Measurements from ENCODE around the gene SLA2. TPM values are rescaled to one million over a fixed set of nuclear protein-coding genes. Genes with fewer than 3 reads are reported as not detected.
"Not testable (repeated sequence)": the region's sequence is repeated elsewhere in the genome, so short reads cannot be mapped to it uniquely, and the experiment has no call there.

SLA2 gene
- total RNA-seq (2021): not detected in 2 replicates
- percentile 18 among the genes with signal in this experiment for Bru-seq, nascent RNA
- percentile 21 among the genes with signal in this experiment for BruChase-seq, experiment 1, labeled RNA remaining after a 2-hour chase
- percentile 16 among the genes with signal in this experiment for BruChase-seq, experiment 2, labeled RNA remaining after a 6-hour chase
- long read RNA-seq: 0 reads

DNA sequence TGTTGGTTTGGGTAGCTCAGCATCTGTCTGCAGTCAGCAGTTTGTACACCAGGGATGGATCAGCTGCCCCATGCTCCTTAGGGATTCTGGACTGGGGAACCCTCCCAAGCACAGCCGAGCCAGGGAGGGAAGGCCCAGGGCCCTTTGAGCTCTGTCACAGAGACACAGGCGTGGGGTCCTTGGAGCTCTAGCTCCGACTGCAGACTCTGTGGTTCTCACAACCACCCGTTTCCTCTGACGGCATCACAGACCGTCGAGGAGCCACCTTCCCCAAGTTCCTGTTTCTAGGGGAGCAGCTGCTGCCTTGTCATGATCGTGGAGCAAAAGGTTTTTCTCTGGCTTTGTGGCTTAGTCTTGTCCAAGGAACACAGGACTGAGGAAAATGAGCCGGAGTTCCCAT lies at the start of gene SLA2:
Gene SLA2, minus strand, starts transcription at position 199 of the 400 bp plus-strand sequence. CDS start 4,861 bp downstream, outside the sequence.
- intact Hi-C loops (cut with micrococcal nuclease; ENCODE audit: unreplicated experiment): no loop called here
- no peak within 1 kb of the TSS for H3K27ac ChIP-seq
- POLR2A ChIA-PET (ENCODE audit: unreplicated experiment): no interaction called here
- no peak for TF ChIP-seq EZH2 (IDR thresholded peaks at IDR 0.05; ENCODE audit: low read depth)
- H4K20me1 ChIP-seq (ENCODE audit: insufficient read depth): no peaks in the 10 kb centered on the region
- H3K4me3 ChIP-seq: no peak within 1 kb of the TSS
- no peak within 1 kb of the TSS for H2AFZ ChIP-seq
- H3K9me2 ChIP-seq (ENCODE audit: insufficient read depth): no peaks in the 10 kb centered on the region
- H3K4me2 ChIP-seq: no peak within 1 kb of the TSS
- H3K9me3 ChIP-seq (ENCODE audit: insufficient read depth, low read depth): no peaks in the 10 kb centered on the region
- no peak for DNase-seq
- H3K79me2 ChIP-seq (ENCODE audit: low read depth): no peaks in the 10 kb centered on the region
- H3K4me1 ChIP-seq (replicated peaks; ENCODE audit: insufficient read depth): peaks cover 7% of the 10 kb centered on the region; the same call in 1 of the 2 replicates
- no peaks in the 10 kb centered on the region for H3K27me3 ChIP-seq (ENCODE audit: insufficient read depth, low read depth)
- no peaks in the 10 kb centered on the region for H3K36me3 ChIP-seq (ENCODE audit: low read depth)
- peaks cover 3% of the 10 kb centered on the region; the same call in 1 of the 2 replicates for H3F3A ChIP-seq (ENCODE audit: insufficient read depth, low read depth)
- no TSS peak for BruUV-seq (replicated peaks)
- CTCF ChIA-PET: no interaction called here

GRCh38 chr20:36695467-36695866 lies 49.5 kb upstream of the SLA2 start:
- H3K27ac ChIP-seq; intact Hi-C loops (cut with micrococcal nuclease; ENCODE audit: unreplicated experiment); BruUV-seq (replicated peaks); H3K4me2 ChIP-seq; H2AFZ ChIP-seq; H3K9me2 ChIP-seq (ENCODE audit: insufficient read depth); DNase-seq; POLR2A ChIA-PET (ENCODE audit: unreplicated experiment); H3K27me3 ChIP-seq (ENCODE audit: insufficient read depth, low read depth); H3K79me2 ChIP-seq (ENCODE audit: low read depth); H3K36me3 ChIP-seq (ENCODE audit: low read depth); H4K20me1 ChIP-seq (ENCODE audit: insufficient read depth); H3K4me3 ChIP-seq; H3K9me3 ChIP-seq (ENCODE audit: insufficient read depth, low read depth); H3F3A ChIP-seq (ENCODE audit: insufficient read depth, low read depth); H3K4me1 ChIP-seq (replicated peaks; ENCODE audit: insufficient read depth): not testable (repeated sequence)
- CTCF ChIA-PET: interaction anchor here (0.6 kb wide), 1 partner anchor 424 kb away, joined by 3 read pairs; no protein-coding TSS in a partner anchor

DNA sequence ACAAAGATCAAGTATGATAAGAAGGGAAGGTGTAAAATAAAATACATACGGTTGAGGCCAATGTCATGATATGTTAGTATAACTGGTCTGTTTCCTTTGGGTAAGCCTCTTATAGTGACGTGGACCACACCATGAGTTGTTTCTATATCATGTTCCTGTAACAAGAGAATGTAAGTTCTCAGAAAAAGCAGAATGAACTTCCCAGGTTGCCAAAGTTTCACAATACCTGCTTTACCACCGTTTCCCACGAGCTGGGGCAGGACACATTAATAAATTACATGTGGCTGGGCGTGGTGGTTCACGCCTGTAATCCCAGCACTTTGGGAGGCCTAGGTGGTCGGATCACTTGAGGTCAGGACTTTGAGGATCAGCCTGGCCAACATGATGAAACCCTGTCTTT lies 42.6 kb upstream of the SLA2 start:
- Histone ChIP-seq H3K4me2 (no peak overlapping the region), H2AFZ (no peak overlapping the region), H3K27me3 (ENCODE audit: insufficient read depth, low read depth) (no peaks in the 10 kb centered on the region), H3F3A (ENCODE audit: insufficient read depth, low read depth) (no peaks in the 10 kb centered on the region), H3K9me2 (ENCODE audit: insufficient read depth) (no peaks in the 10 kb centered on the region), H3K36me3 (ENCODE audit: low read depth) (no peaks in the 10 kb centered on the region), H4K20me1 (ENCODE audit: insufficient read depth) (no peaks in the 10 kb centered on the region), H3K9me3 (ENCODE audit: insufficient read depth, low read depth) (no peaks in the 10 kb centered on the region), H3K4me3 (no peak overlapping the region), H3K79me2 (ENCODE audit: low read depth) (no peaks in the 10 kb centered on the region), H3K27ac (no peak overlapping the region), H3K4me1 (replicated peaks; ENCODE audit: insufficient read depth) (no peaks in the 10 kb centered on the region)
- no peak for DNase-seq
- no TSS peak for BruUV-seq (replicated peaks)
- ChIA-PET CTCF (no interaction called here), POLR2A (ENCODE audit: unreplicated experiment) (interaction anchor here (0.6 kb wide), 1 partner anchor 249 kb away, joined by 4 read pairs; no protein-coding TSS in a partner anchor)
- no peak for TF ChIP-seq EZH2 (IDR thresholded peaks at IDR 0.05; ENCODE audit: low read depth)
- TF ChIP-seq, protein P1, sequence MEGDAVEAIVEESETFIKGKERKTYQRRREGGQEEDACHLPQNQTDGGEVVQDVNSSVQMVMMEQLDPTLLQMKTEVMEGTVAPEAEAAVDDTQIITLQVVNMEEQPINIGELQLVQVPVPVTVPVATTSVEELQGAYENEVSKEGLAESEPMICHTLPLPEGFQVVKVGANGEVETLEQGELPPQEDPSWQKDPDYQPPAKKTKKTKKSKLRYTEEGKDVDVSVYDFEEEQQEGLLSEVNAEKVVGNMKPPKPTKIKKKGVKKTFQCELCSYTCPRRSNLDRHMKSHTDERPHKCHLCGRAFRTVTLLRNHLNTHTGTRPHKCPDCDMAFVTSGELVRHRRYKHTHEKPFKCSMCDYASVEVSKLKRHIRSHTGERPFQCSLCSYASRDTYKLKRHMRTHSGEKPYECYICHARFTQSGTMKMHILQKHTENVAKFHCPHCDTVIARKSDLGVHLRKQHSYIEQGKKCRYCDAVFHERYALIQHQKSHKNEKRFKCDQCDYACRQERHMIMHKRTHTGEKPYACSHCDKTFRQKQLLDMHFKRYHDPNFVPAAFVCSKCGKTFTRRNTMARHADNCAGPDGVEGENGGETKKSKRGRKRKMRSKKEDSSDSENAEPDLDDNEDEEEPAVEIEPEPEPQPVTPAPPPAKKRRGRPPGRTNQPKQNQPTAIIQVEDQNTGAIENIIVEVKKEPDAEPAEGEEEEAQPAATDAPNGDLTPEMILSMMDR (conservative IDR thresholded peaks at IDR 0.05): no peak
- intact Hi-C loops (cut with micrococcal nuclease; ENCODE audit: unreplicated experiment): no loop called here

GRCh38 chr20:36687850-36688249 lies 41.9 kb upstream of the SLA2 start:
- BruUV-seq (replicated peaks): no TSS peak
- H3K27ac ChIP-seq: no peak overlapping the region
- POLR2A ChIA-PET (ENCODE audit: unreplicated experiment): no interaction called here
- H2AFZ ChIP-seq: no peak overlapping the region
- H3K27me3 ChIP-seq (ENCODE audit: insufficient read depth, low read depth): no peaks in the 10 kb centered on the region
- H3K4me1 ChIP-seq (replicated peaks; ENCODE audit: insufficient read depth): no peaks in the 10 kb centered on the region
- DNase-seq: no peak
- H3K4me3 ChIP-seq: no peak overlapping the region
- H3F3A ChIP-seq (ENCODE audit: insufficient read depth, low read depth): no peaks in the 10 kb centered on the region
- H3K36me3 ChIP-seq (ENCODE audit: low read depth): no peaks in the 10 kb centered on the region
- intact Hi-C loops (cut with micrococcal nuclease; ENCODE audit: unreplicated experiment): no loop called here
- TF ChIP-seq, protein P1 (conservative IDR thresholded peaks at IDR 0.05): no peak
- TF ChIP-seq EZH2 (IDR thresholded peaks at IDR 0.05; ENCODE audit: low read depth): no peak
- H3K4me2 ChIP-seq: no peak overlapping the region
- H3K9me3 ChIP-seq (ENCODE audit: insufficient read depth, low read depth): no peaks in the 10 kb centered on the region
- H3K9me2 ChIP-seq (ENCODE audit: insufficient read depth): no peaks in the 10 kb centered on the region
- no peaks in the 10 kb centered on the region for H3K79me2 ChIP-seq (ENCODE audit: low read depth)
- no peaks in the 10 kb centered on the region for H4K20me1 ChIP-seq (ENCODE audit: insufficient read depth)
- CTCF ChIA-PET: interaction anchor here (0.6 kb wide), 1 partner anchor 94 kb away, joined by 12 read pairs; no protein-coding TSS in a partner anchor

Measured in PC-9 (cell line).